ENCODE results near the gene PTGES2.

DNA sequence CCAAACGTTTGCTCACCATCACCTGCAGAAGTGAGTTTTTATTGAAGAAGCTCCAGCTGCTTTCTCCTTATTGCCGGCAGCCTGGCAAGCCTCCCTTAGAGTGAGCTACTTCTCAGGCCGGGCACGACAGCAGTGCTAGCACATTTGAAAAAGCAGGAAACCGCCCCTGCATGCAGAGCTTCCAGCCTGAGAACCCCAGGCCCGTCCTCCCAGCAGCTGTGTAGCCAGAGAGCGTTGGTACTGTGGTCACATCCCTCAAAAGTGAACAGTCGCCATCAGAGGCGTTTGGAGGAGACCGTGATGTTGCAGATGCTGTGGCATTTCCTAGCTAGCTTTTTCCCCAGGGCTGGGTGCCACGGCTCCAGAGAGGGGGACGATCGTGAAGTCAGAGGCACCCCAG lies 36.0 kb downstream of the PTGES2 start:
- no peak for TF ChIP-seq CTCF (IDR thresholded peaks at IDR 0.05; ENCODE audit: low read depth, low read length, poor library complexity, severe bottlenecking)
- TF ChIP-seq EZH2phosphoT487 (IDR thresholded peaks at IDR 0.05; ENCODE audit: borderline replicate concordance, low read length) = no peak
